GM10266 (cell line): ENCODE measurements around the gene CTTNBP2NL.
"Not testable (repeated sequence)": the region's sequence is repeated elsewhere in the genome, so short reads cannot be mapped to it uniquely, and the experiment has no call there.

Source experiments
- DNase-seq: peaks from one replicate; pipeline ENCODE4 v3.0.0; 2012; ENCODE audit errors: extremely low spot score
- CTCF ChIP-seq: IDR thresholded peaks from 2 replicates; pipeline ENCODE4 v1.5.1; 2012; ENCODE audit warnings: mild to moderate bottlenecking, low read depth; ENCODE audit not compliant: control insufficient read depth, insufficient read depth; ENCODE audit errors: missing control alignments

CTTNBP2NL gene

DNA sequence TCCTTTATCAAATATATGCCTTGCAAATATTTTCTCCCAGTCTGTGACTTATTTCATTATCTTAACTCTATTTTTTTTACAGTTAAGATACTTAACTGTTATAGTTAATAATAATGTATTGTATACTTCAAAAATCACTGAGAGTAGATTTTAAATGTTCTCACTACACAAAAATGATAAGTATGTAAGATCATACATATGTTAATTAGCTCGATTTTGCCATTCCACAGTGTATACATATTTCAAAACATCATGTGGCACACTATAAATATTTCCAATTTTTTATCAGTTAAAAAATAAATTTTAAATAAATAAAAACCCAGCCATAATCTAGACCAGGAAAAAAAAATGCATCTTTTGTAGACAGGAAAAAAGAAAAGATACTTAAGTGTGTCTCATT lies 27.2 kb downstream of the CTTNBP2NL start:
- no peak for TF ChIP-seq CTCF
- no peak for DNase-seq

DNA sequence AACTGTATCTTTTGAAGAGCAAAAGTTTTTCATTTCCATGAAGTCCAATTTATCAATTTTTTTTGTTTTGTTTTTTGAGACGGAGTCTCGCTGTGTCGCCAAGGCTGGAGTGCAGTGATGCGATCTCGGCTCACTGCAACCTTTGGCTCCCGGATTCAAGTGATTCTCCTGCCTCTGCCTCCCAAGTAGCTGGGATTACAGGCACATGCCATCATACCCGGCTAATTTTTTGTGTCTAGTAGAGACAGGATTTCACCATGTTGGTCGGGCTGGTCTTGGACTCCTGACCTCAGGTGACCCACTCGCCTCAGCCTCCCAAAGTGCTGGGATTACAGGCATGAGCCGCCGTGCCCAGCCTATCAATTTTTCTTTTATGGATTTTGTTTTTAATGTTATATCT lies 27.7 kb downstream of the CTTNBP2NL start:
- DNase-seq = not testable (repeated sequence)

GRCh38 chr1:112429749-112430148 lies 33.7 kb downstream of the CTTNBP2NL start:
- no peak for TF ChIP-seq CTCF
- no peak for DNase-seq

DNA sequence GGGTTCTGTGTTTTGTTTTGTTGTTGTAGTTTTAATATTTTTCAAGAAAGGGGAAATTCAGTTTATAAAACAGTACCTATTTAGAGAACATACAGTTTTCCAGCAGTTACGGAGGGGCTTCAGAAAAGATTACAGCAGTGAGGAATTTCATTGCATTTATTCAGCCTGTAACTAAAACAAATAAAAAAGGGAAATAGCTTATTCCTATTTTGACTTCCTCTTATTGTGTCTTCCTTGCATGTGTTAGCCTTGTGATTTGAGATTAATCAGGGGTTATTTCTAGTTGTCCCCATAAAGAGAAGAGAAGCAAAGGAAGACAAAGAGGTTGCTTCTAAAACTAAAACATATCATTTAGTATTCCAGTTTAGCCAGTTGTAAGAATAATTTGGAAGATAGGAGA lies 35.0 kb downstream of the CTTNBP2NL start:
- no peak for DNase-seq
- TF ChIP-seq CTCF = no peak

- no peak for TF ChIP-seq CTCF
- DNase-seq = no peak
These were observed 39.4 kb downstream of the CTTNBP2NL start for GRCh38 chr1:112435448-112435847.

DNA sequence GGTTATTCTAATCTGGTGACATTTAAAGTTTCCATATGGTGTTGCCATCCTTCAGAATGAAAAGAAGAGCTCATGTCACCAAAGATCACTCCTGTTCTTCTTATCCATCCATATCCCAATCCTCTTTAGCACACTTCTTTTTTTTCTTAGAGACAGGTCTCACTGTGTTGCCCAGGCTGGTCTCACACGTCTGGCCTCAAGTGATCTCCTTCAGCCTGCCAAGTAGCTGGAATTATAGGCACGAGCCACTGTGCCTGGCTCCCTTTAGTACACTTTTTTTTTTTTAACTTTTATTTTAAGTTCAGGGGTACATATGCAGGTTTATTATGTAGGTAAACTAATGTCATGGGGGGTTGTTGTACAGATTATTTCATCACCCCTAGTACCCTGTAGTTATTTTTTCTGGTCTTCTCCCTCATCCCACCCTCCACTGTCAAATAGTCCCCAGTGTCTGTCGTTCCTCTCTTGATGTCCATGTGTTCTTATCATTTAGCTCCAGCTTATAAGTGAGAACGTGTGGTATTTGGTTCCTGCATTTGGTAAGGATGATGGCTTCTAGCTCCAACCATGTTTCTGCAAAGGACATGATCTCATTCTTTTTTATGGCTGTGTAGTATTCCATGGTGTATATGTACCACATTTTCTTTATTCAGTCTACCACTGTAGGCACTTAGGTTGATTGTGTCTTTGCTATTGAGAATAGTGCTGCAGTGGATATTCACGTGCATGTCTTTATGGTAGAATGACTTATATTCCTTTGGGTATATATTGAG lies 40.6 kb downstream of the CTTNBP2NL start:
- no peak for DNase-seq
- TF ChIP-seq CTCF = no peak

DNA sequence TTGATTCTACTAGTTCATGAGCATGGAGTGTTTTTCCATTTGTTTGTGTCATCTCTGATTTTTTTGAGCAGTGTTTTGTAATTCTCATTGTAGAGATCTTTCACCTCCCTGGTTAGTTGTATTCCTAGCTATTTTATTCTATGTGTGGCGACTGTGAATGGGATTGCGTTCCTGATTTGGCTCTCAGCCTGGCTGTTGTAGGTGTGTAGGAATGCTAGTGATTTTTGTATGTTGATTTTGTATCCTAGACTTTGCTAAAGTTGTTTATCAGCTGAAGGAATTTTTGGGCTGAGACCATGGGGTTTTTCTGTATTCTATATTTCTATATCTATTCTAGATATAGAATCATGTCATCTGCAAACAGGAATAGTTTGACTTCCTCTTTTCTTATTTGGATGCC lies 42.1 kb downstream of the CTTNBP2NL start:
- DNase-seq = not testable (repeated sequence)

- DNase-seq = no peak
- no peak for TF ChIP-seq CTCF
These were observed 43.6 kb downstream of the CTTNBP2NL start for GRCh38 chr1:112439592-112439991.
